Colonic mucosa (tissue), 4 donors: ENCODE measurements around the gene URGCP. TPM values are rescaled to one million over a fixed set of nuclear protein-coding genes. Genes with fewer than 3 reads are reported as not detected.
A peak's percentile ranks its signal among the peaks of the same experiment; 100 is the strongest.

Source experiments
- DNase-seq: peaks from one replicate; pipeline ENCODE4 v3.0.0-alpha.2; 2020
- H3K27ac ChIP-seq: fragments of 200-600 bp; one replicate; pipeline ENCODE4 v1.8.0; 2021
- H3K27me3 ChIP-seq: fragments of 200-600 bp; one replicate; pipeline ENCODE4 v1.8.0; 2021
- H3K36me3 ChIP-seq: fragments of 200-600 bp; one replicate; pipeline ENCODE4 v1.8.0; 2021
- H3K4me1 ChIP-seq: fragments of 200-600 bp; one replicate; pipeline ENCODE4 v1.8.0; 2021; ENCODE audit warnings: mild to moderate bottlenecking
- H3K4me3 ChIP-seq: fragments of 200-600 bp; one replicate; pipeline ENCODE4 v1.8.0; 2021
- H3K9ac ChIP-seq, 2 donors: one replicate each; pipeline ENCODE4 v1.7.0; 2013; ENCODE audit warnings: control low read depth in 2 of 2, low read depth in 2 of 2, low read length in 2 of 2
- H3K9me3 ChIP-seq: fragments of 200-600 bp; one replicate; pipeline ENCODE4 v1.8.0; 2021
- CTCF ChIP-seq: fragments of 200-600 bp; IDR thresholded peaks from one replicate; pipeline ENCODE4 v1.8.0; 2022; ENCODE audit warnings: antibody characterized with exemption, mild to moderate bottlenecking
- intact Hi-C: fragments of 100-400 bp; cut with DNase I; formaldehyde crosslinking; loops from one replicate; pipeline ENCODE4 v1.14.1; 2022
- total RNA-seq, 2 donors: library from RNA; stranded (reverse); fragmentation: NEBNext Ultra II Directional in 1 of 2; extraction: Animal tissue kit (Norgen Biotek cat#: 25700) in 1 of 2; gene quantifications; one replicate each; pipeline ENCODE4 v1.2.1, GENCODE V29; 2021
- donor health status: healthy.
- donor health status: DM: no; HTN: no; CAD: no.
- donor health status: DM: no; HTN: no; CAD: no.

URGCP gene, protein sequence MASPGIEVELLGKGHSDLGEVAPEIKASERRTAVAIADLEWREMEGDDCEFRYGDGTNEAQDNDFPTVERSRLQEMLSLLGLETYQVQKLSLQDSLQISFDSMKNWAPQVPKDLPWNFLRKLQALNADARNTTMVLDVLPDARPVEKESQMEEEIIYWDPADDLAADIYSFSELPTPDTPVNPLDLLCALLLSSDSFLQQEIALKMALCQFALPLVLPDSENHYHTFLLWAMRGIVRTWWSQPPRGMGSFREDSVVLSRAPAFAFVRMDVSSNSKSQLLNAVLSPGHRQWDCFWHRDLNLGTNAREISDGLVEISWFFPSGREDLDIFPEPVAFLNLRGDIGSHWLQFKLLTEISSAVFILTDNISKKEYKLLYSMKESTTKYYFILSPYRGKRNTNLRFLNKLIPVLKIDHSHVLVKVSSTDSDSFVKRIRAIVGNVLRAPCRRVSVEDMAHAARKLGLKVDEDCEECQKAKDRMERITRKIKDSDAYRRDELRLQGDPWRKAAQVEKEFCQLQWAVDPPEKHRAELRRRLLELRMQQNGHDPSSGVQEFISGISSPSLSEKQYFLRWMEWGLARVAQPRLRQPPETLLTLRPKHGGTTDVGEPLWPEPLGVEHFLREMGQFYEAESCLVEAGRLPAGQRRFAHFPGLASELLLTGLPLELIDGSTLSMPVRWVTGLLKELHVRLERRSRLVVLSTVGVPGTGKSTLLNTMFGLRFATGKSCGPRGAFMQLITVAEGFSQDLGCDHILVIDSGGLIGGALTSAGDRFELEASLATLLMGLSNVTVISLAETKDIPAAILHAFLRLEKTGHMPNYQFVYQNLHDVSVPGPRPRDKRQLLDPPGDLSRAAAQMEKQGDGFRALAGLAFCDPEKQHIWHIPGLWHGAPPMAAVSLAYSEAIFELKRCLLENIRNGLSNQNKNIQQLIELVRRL
- 10 to 100 TPM; 45.5 to 65.7 TPM for total RNA-seq

GRCh38 chr7:43906331-43907010 is at the start of gene URGCP:
TSS of gene URGCP (minus strand) at chr7:43906596. CDS start at chr7:43906575, 21 bp downstream.
- H3K9ac ChIP-seq: peak within 1 kb of the TSS; percentile 86 to 90
- no peaks in the 10 kb centered on the region for H3K36me3 ChIP-seq
- H3K27ac ChIP-seq: peak within 1 kb of the TSS; percentile 75
- intact Hi-C loops: no loop called here
- no peak for TF ChIP-seq CTCF
- DNase-seq: peak; percentile 62
- peaks cover 6% of the 10 kb centered on the region for H3K4me1 ChIP-seq
- H3K4me3 ChIP-seq: peak within 1 kb of the TSS; percentile 56
- H3K27me3 ChIP-seq: no peaks in the 10 kb centered on the region
- H3K9me3 ChIP-seq: no peaks in the 10 kb centered on the region

DNA sequence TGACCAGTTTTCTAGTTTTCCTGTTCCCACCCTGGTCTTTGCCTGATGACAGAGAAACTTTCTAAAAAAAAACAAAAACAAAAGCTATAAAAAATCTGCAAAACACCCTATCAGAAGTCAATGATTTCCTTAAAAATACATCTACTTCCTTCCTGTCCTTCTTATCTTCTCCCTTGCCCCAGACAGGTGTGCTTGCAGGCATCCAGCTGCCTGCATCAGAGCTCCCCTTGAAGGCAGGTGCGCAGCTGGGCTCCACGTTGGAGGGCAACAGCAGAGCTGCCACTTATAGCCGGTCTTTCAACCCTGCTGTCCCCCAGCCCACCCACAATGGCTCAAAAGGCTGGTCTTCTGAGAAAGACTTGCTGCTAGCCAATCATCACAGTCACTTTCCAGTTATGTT is 49.6 kb upstream of the URGCP start:
- Histone ChIP-seq H3K9ac (no peak overlapping the region), H3K27ac (no peak overlapping the region), H3K4me3 (no peak overlapping the region), H3K9me3 (no peaks in the 10 kb centered on the region), H3K36me3 (no peaks in the 10 kb centered on the region), H3K4me1 (no peaks in the 10 kb centered on the region), H3K27me3 (no peaks in the 10 kb centered on the region)
- intact Hi-C loops: no loop called here
- TF ChIP-seq CTCF: no peak
- no peak for DNase-seq

GRCh38 chr7:43954524-43955228 is 48.3 kb upstream of the URGCP start:
- no peak for DNase-seq
- Histone ChIP-seq H3K4me1 (no peaks in the 10 kb centered on the region), H3K27me3 (no peaks in the 10 kb centered on the region), H3K36me3 (no peaks in the 10 kb centered on the region), H3K4me3 (no peak overlapping the region), H3K27ac (no peak overlapping the region), H3K9me3 (no peaks in the 10 kb centered on the region), H3K9ac (no peak overlapping the region)
- intact Hi-C loops: no loop called here
- TF ChIP-seq CTCF: peak; percentile 39

- Histone ChIP-seq H3K4me3 (no peak overlapping the region), H3K36me3 (no peaks in the 10 kb centered on the region), H3K4me1 (no peaks in the 10 kb centered on the region), H3K27ac (no peak overlapping the region), H3K27me3 (no peaks in the 10 kb centered on the region), H3K9me3 (no peaks in the 10 kb centered on the region), H3K9ac (no peak overlapping the region)
- DNase-seq: no peak
- intact Hi-C loops: no loop called here
- no peak for TF ChIP-seq CTCF
These were observed 46.7 kb upstream of the URGCP start for GRCh38 chr7:43953071-43953470.

GRCh38 chr7:43952028-43952427 is 45.6 kb upstream of the URGCP start:
- intact Hi-C loops: no loop called here
- Histone ChIP-seq H3K4me1 (no peaks in the 10 kb centered on the region), H3K27ac (no peak overlapping the region), H3K9ac (no peak overlapping the region), H3K9me3 (no peaks in the 10 kb centered on the region), H3K27me3 (no peaks in the 10 kb centered on the region), H3K4me3 (no peak overlapping the region), H3K36me3 (no peaks in the 10 kb centered on the region)
- TF ChIP-seq CTCF: no peak
- DNase-seq: no peak
